VCaP (cell line): ENCODE data around the gene COQ8A.

Source experiments
- H3K27ac ChIP-seq: fragments of 450-650 bp; 2 replicates; pipeline ENCODE4 v1.5.1; 2017
- TF ChIP-seq, protein P1 (sequence below): fragments of 450-650 bp; conservative IDR thresholded peaks from 2 replicates; pipeline ENCODE4 v1.5.1; 2017; ENCODE audit warnings: mild to moderate bottlenecking, moderate library complexity

The COQ8A gene

DNA sequence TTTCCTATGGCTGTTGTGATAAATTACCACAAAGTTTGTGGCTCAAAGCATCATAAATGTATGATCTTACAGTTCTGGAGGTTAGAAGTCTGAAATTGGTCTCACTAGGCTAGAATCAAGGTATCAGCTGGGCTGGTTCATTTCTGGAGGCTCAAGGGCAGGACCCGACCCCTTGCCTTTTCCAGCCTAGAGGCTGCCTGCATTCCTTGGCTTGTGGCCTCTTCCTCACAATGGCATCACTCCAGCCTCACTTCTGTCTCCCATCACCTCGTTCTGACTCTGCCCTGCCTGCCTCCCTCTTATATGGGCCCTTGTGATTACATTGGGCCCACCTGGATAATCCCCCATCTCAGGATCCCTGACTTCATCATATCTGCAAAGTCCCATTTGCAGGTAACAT lies 8.0 kb downstream of the COQ8A start:
- TF ChIP-seq, protein P1, sequence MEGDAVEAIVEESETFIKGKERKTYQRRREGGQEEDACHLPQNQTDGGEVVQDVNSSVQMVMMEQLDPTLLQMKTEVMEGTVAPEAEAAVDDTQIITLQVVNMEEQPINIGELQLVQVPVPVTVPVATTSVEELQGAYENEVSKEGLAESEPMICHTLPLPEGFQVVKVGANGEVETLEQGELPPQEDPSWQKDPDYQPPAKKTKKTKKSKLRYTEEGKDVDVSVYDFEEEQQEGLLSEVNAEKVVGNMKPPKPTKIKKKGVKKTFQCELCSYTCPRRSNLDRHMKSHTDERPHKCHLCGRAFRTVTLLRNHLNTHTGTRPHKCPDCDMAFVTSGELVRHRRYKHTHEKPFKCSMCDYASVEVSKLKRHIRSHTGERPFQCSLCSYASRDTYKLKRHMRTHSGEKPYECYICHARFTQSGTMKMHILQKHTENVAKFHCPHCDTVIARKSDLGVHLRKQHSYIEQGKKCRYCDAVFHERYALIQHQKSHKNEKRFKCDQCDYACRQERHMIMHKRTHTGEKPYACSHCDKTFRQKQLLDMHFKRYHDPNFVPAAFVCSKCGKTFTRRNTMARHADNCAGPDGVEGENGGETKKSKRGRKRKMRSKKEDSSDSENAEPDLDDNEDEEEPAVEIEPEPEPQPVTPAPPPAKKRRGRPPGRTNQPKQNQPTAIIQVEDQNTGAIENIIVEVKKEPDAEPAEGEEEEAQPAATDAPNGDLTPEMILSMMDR = no peak
- no peak overlapping the region for H3K27ac ChIP-seq

DNA sequence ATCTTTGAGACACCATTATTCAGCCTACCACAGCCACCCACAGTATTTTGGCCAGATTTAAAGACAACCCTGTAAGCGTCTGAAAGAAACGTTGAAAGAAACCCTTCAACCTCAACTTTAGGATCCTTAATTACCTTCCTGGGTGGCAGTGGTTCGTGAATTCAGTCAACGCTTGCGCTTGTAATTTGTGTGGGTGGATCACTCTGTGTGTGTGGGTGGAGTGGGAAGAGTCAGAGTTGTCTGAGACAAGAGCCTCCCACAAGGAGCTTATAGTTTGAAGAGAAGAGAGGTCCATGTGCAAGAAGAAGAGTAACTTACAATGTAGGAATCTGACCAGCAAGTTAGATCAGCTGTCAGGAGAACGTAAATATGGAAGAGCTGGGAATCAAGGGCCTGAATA lies 8.4 kb downstream of the COQ8A start:
- no peak overlapping the region for H3K27ac ChIP-seq
- TF ChIP-seq, protein P1 = no peak

DNA sequence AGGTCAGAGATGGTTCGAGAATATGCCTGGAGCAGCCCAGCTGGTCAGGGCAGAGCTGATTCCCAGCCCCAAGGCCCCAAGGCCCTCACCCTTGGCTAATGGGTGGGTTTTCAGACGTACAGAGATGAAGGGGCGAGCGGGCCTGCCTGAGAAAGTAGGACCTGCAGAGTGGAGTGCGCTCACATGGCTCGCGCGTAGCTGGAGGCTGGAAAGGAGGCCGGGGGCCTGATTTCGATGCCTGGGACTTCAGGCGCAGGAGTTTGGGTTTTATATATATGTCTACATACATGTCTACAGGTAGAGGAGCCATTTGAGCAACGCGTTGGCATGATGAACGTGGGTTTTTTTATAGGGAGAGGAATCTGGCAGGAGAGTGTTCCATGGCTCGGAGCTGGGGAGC lies 8.9 kb downstream of the COQ8A start:
- TF ChIP-seq, protein P1 = no peak
- H3K27ac ChIP-seq = no peak overlapping the region

DNA sequence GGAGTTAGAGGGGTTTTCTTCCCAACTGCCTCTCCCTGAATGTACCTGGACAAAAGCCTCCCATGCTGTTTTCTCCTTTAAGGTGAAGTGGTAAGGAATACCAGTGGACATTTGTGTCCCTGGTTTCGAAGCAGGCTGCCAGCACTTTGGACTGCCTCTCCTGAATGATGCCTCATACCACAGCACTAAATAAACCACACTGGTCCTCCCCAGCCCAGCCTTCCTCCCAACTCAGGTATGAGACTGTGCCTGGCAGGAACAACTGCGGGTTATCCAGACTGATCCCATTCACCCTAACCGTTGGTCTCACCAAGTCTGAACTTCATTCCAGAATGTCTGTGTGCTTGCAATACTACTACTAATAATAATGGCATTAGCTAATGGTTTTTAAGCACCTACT lies 9.3 kb downstream of the COQ8A start:
- TF ChIP-seq, protein P1 = no peak
- no peak overlapping the region for H3K27ac ChIP-seq

DNA sequence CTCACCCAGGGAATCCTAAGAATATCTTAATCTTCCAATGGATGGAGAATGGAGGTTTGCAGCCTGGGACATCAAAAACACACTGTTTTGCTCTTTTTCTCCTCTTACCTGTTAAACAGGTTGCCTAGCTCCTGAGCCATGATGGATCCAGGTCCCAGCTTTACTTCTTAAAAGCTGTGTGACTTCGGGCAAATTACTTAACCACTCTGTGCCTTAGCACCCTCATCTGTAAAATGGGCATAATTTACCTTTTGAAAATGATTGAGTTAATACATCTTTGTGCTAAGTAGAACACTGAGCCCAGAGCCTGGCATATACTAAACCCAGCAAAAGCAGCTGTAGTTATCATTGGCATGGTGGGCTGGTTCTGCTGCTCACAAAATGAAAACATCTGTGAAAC lies 10.2 kb downstream of the COQ8A start:
- H3K27ac ChIP-seq = no peak overlapping the region
- TF ChIP-seq, protein P1 = no peak

DNA sequence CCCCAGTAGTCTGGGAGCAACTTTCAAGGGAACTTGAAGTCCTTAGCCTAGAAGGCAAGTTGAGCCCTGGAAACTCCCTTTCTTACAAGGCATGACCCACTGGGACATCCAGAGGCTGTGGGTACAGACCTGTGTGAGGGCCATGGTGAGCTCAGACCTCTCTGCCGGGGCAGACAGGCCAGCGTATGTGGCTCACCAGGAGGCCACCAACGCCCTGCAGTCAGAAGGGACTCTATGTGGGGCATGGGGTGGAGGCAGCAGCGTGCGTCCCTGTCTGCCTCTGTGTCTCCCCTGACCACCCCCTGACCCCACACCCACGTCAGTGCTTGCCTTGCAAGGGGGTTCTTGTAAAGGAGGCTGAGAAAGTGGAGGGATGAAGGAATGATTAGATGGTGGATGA lies 10.8 kb downstream of the COQ8A start:
- TF ChIP-seq, protein P1 = no peak
- H3K27ac ChIP-seq = no peak overlapping the region

DNA sequence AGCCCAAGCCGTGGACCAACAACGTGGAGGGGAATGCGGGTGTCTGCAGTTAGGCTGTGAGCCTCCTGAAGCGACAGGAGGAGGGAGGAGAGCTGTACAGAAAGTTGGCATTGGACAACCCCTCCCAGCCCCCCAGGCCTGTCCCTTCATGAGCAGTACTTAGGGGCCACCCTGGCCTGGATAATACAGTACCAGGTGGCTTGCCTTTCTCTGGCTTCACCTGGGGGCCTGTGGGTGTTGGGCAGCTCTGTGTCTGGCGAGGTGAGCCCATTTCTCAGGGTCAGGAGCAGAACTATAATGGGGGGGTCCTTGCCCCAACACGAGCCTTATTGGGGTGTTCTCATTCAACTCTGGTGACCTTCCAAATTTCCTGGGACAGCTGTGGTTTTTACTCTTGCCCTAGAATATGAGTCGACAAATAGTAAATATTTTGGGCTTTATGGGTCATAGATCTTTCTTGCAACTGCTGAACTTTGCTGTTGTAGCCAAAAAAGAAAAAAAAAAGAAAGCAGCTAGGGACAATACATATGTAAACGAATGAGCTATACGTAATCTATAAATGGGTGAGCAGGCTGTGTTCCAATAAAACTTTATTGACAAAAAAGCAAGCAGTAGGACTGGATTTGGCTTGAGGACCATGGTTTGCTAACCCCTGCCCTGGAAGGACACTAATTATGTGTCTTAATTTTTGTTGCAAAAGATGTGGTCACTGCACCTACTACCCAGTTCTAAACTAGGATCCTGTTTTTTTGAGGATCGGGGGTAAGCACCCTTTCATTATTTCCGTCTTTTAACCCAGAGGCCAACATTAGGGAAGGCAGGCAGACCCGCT lies 11.4 kb downstream of the COQ8A start:
- no peak overlapping the region for H3K27ac ChIP-seq

More for the DNA sequence above, 11.4 kb downstream of the COQ8A start:
- TF ChIP-seq, protein P1 = no peak
